ENCODE data around the gene ALAD.
"Not testable (repeated sequence)": the region's sequence is repeated elsewhere in the genome, so short reads cannot be mapped to it uniquely, and the experiment has no call there.

Gene ALAD

DNA sequence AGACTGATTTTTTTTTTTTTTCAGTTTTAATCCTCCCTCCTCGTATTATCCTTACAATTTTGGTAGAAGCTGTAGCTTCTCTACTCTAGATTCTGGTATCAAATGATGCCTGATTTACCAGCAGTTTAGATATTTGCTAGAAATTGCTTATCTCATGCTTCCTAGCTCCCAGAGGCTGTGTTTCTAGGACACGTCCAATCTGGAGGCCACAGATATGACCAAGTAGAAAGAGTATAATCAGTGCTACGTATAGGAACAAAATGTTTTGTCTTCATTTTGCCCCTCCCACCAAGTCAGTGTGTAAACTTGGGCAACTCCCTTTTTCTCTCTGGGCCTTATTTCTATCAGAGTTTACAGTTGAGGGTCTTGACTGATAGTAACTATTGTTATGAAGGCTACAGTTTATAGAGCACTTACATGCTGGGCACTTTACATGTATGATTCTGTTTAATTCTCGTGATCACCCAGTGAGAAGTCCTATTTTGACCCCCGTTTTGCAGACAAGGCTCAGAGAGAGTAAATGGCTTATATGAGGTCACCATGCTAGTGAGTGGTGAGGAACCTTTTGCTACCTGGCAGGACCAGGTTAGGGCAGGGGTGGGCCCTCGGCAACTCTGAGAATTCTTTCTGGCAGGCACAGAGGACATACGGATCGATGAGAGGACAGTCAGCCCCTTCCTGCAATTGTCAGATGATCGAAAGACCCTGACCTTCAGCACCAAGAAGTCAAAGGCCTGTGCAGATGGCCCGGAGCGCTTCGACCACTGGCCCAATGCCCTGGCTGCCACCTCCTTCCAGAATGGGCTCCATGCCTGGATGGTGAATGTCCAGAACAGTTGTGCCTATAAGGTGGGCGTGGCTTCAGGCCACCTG is 31.9 kb downstream of the ALAD start:
- peaks cover 3% of the 10 kb centered on the region for H3K27me3 ChIP-seq (ENCODE audit: control insufficient read depth, insufficient read depth, low read length)
- no peak overlapping the region for H3K4me2 ChIP-seq (ENCODE audit: low read length)
- no peaks in the 10 kb centered on the region for H3K9me3 ChIP-seq (replicated peaks; ENCODE audit: low read length)
- H3K9ac ChIP-seq (ENCODE audit: low read depth, low read length) = no peak overlapping the region
- no peaks in the 10 kb centered on the region for H3K4me1 ChIP-seq (ENCODE audit: control insufficient read depth, insufficient read depth, low read length)
- H3K4me3 ChIP-seq (ENCODE audit: low read length) = no peak overlapping the region
- peaks cover 7% of the 10 kb centered on the region for H3K36me3 ChIP-seq (ENCODE audit: insufficient read depth, low read length)

DNA sequence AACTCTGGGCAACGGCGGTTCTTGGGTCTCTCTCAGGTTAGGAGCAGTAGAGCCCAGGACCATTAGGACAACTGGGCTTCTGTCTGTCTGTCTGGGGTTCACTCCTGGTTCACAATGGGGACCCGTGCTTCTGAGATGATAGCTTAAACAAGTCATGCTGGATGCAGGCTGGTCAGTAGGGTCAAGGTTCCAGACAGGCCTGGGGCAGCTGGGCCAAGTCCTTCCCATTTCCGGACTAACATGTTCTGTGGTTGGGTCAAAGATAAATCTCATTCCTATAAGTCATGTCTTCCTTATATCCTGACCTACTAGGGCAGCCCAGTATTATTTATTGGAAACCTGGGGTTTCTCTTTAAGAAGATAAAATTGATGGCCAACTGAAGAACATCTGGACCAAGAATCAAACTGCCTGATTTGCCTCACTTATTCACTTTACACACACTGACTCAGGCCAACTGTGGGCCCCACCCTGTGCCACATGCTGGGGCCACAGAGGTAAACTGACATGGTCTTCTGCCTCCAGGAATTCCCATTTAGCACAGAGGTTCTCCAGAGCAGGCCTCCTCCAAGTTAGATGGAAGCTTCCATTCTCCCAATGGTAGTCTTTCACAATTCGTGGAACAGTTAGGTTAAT is 32.6 kb downstream of the ALAD start:
- H3K4me2 ChIP-seq (ENCODE audit: low read length) = no peak overlapping the region
- no peak overlapping the region for H3K4me3 ChIP-seq (ENCODE audit: low read length)
- H3K36me3 ChIP-seq (ENCODE audit: insufficient read depth, low read length) = peaks cover under 1% of the 10 kb centered on the region
- no peak overlapping the region for H3K9ac ChIP-seq (ENCODE audit: low read depth, low read length)
- no peaks in the 10 kb centered on the region for H3K9me3 ChIP-seq (replicated peaks; ENCODE audit: low read length)
- no peaks in the 10 kb centered on the region for H3K4me1 ChIP-seq (ENCODE audit: control insufficient read depth, insufficient read depth, low read length)
- peaks cover 3% of the 10 kb centered on the region for H3K27me3 ChIP-seq (ENCODE audit: control insufficient read depth, insufficient read depth, low read length)

DNA sequence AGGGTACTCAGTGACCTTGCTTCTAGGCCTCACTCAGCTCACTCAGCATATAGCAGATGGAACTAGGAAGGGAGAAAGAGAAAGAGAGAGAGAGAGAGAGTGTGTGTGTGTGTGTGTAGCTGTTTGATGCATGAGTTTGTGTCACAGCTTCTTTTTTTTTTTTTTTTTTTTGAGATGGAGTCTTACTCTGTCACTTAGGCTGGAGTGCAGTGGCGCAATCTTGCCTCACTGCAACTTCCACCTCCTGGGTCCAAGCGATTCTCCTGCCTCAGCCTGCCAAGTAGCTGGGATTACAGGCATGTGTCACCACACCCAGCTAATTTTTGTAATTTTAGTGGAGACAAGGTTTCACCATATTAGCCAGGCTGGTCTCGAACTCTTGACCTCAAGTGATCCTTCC is 35.4 kb downstream of the ALAD start:
- not testable (repeated sequence) for H3K9me3 ChIP-seq (replicated peaks; ENCODE audit: low read length); H3K27me3 ChIP-seq (ENCODE audit: control insufficient read depth, insufficient read depth, low read length); H3K4me3 ChIP-seq (ENCODE audit: low read length); H3K4me2 ChIP-seq (ENCODE audit: low read length); H3K9ac ChIP-seq (ENCODE audit: low read depth, low read length); H3K36me3 ChIP-seq (ENCODE audit: insufficient read depth, low read length)
- H3K4me1 ChIP-seq (ENCODE audit: control insufficient read depth, insufficient read depth, low read length) = peaks cover 16% of the 10 kb centered on the region

DNA sequence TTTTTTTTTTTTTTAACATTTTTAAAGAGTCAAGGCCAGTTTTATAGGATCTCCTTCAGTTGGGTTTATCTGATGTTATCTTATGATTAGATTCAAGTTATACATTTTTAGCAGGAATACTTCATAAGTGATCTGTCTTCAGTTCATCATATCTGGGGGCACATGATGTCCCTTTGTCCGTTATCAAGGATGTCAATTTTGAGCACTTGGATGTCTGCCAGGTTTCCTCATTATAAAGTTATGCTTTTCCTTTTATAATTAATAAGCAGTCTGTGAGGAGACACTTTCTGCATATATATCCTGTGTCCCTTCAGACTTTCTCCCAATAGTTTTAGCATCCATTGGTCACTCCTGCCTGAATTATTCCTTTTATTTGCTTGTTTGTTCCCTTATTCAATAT is 36.1 kb downstream of the ALAD start:
- Histone ChIP-seq H3K36me3 (ENCODE audit: insufficient read depth, low read length) (no peaks in the 10 kb centered on the region), H3K4me3 (ENCODE audit: low read length) (no peak overlapping the region), H3K4me1 (ENCODE audit: control insufficient read depth, insufficient read depth, low read length) (peaks cover 16% of the 10 kb centered on the region), H3K27me3 (ENCODE audit: control insufficient read depth, insufficient read depth, low read length) (peaks cover 2% of the 10 kb centered on the region), H3K9ac (ENCODE audit: low read depth, low read length) (no peak overlapping the region), H3K4me2 (ENCODE audit: low read length) (no peak overlapping the region), H3K9me3 (replicated peaks; ENCODE audit: low read length) (no peaks in the 10 kb centered on the region)

DNA sequence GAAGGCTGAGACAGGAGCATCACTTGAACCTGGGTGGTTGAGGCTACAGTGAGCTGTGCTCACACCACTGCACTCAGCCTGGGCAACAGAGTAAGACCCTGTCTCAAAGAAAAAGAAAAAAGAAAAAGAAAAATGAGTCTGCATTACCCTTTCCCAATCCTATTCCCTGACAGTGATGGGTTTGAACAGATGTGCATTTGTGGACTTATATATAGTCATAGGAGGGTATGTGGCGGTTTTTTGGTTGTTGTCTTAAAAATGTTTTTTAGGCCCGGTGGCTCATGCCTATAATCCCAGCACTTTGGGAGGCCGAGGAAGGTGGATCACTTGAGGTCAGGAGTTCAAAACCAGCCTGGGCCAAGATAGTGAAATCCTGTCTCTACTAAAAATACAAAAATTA is 37.7 kb downstream of the ALAD start:
- peaks cover 16% of the 10 kb centered on the region for H3K4me1 ChIP-seq (ENCODE audit: control insufficient read depth, insufficient read depth, low read length)
- H3K9me3 ChIP-seq (replicated peaks; ENCODE audit: low read length) = no peaks in the 10 kb centered on the region
- no peak overlapping the region for H3K9ac ChIP-seq (ENCODE audit: low read depth, low read length)
- H3K4me2 ChIP-seq (ENCODE audit: low read length) = no peak overlapping the region
- H3K36me3 ChIP-seq (ENCODE audit: insufficient read depth, low read length) = no peaks in the 10 kb centered on the region
- no peak overlapping the region for H3K4me3 ChIP-seq (ENCODE audit: low read length)
- peaks cover 14% of the 10 kb centered on the region for H3K27me3 ChIP-seq (ENCODE audit: control insufficient read depth, insufficient read depth, low read length)

DNA sequence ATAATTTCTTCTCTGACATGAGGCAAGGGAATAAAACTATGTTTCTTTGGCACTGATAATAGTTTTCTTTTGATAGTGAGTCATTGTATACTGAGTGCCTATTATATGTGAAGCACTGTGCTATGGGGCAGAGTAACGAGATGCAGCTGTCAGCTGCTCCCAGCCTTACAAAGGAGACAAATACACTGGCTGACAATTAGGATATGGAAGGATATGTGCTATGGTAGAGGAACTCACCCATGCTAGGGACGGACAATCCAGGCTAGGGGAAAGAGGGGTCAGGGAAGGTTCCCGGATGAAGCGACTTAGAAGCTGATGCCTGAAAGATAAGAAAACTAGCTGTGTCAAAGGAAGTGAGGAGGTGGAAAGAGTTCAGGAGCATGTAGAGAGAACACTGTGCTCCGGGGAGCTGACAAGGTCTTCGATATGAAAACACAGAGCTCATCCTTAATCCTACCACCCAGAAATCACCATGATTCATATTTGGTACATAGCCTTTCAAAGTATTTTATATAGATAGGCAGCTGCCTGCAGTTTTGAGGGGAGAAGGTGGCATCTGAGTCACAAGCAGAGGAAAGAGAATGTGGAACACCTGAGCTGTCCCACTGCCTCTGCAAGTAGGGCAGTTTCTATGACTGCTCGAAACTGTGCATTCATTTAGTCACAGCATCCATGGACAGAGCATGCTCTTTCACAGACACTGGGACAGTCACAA is 39.6 kb downstream of the ALAD start:
- H3K4me2 ChIP-seq (ENCODE audit: low read length) = peak overlapping the region; percentile 39
- no peak overlapping the region for H3K9ac ChIP-seq (ENCODE audit: low read depth, low read length)
- H3K4me3 ChIP-seq (ENCODE audit: low read length) = no peak overlapping the region
- peaks cover 26% of the 10 kb centered on the region for H3K27me3 ChIP-seq (ENCODE audit: control insufficient read depth, insufficient read depth, low read length)
- no peaks in the 10 kb centered on the region for H3K36me3 ChIP-seq (ENCODE audit: insufficient read depth, low read length)
- peaks cover 16% of the 10 kb centered on the region for H3K4me1 ChIP-seq (ENCODE audit: control insufficient read depth, insufficient read depth, low read length)
- no peaks in the 10 kb centered on the region for H3K9me3 ChIP-seq (replicated peaks; ENCODE audit: low read length)

DNA sequence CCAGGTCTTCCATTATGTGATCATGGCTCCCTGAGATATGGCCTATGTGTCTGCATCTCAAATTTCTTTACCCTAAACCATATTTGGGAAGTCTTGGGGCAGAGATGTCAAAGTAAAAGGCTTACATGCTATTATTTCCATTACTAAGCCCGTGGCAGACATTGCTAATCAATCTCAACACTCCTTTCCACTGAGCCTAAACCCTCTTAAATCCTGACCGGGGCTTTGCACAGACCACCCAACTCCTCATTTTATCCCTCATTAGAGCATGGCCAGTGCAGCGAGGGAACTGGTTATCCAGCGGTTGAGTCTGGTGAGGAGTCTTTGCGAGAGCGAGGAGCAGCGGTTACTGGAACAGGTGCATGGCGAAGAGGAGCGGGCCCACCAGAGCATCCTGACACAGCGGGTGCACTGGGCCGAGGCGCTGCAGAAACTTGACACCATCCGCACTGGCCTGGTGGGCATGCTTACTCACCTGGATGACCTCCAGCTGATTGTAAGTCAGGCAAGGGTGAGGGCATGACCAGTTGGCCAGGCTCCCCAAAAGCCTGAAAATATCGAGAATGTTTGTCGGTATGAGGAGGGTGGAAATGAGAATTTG is 40.7 kb downstream of the ALAD start:
- no peaks in the 10 kb centered on the region for H3K36me3 ChIP-seq (ENCODE audit: insufficient read depth, low read length)
- H3K4me2 ChIP-seq (ENCODE audit: low read length) = no peak overlapping the region
- peaks cover 16% of the 10 kb centered on the region for H3K4me1 ChIP-seq (ENCODE audit: control insufficient read depth, insufficient read depth, low read length)
- peaks cover 32% of the 10 kb centered on the region for H3K27me3 ChIP-seq (ENCODE audit: control insufficient read depth, insufficient read depth, low read length)
- no peaks in the 10 kb centered on the region for H3K9me3 ChIP-seq (replicated peaks; ENCODE audit: low read length)
- H3K9ac ChIP-seq (ENCODE audit: low read depth, low read length) = no peak overlapping the region
- no peak overlapping the region for H3K4me3 ChIP-seq (ENCODE audit: low read length)

DNA sequence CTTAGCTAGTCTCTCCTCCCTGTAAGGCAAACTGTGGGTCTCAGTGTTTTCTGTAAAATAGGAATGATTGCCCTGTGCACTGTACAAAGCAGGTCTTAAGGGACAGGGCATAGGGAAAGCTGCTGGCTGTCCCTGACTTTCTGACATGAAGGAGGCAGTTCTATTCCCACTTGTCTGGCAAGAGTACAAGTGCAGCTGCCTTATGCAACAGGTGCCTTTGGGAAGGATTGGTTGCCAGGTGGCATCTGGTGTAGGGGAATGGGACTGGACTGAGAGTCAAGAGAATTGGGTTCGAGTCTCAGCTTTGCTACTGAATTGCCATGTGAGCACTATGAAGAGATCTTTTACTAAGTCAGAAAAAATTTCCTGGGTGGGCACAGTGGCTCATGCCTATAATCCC is 41.7 kb downstream of the ALAD start:
- no peaks in the 10 kb centered on the region for H3K36me3 ChIP-seq (ENCODE audit: insufficient read depth, low read length)
- H3K4me1 ChIP-seq (ENCODE audit: control insufficient read depth, insufficient read depth, low read length) = peaks cover 16% of the 10 kb centered on the region
- H3K9ac ChIP-seq (ENCODE audit: low read depth, low read length) = no peak overlapping the region
- no peak overlapping the region for H3K4me3 ChIP-seq (ENCODE audit: low read length)
- H3K27me3 ChIP-seq (ENCODE audit: control insufficient read depth, insufficient read depth, low read length) = peaks cover 40% of the 10 kb centered on the region
- H3K4me2 ChIP-seq (ENCODE audit: low read length) = no peak overlapping the region
- no peaks in the 10 kb centered on the region for H3K9me3 ChIP-seq (replicated peaks; ENCODE audit: low read length)

DNA sequence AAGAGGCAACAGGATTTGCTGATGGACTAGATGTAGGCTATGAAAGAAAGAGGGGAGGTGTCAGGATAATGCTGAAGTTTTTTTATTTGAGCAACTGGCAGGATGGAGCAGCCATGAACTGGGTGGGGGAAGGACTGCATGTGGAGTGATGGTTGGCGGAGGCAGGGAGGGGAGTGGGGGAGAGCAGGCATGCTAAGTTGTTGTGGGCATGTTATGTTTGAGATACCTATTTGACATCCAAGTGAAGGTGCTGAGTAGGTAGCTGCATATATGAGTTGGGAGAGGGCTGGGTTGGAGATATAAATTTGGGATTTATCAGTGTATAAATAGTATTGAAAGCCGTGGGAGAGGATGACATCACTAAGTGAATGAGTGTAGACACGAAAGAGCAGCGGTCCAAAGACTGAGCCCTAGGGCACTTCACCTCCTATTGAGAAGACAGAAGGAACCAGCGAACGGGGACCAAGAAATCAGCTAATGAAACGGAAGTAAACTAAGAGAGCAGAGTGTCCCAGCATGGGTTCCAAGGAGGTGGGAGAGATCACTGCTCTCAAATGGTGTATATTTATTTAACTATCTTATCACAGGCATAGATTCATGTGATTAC is 44.3 kb downstream of the ALAD start:
- H3K4me2 ChIP-seq (ENCODE audit: low read length) = no peak overlapping the region
- peaks cover 10% of the 10 kb centered on the region for H3K4me1 ChIP-seq (ENCODE audit: control insufficient read depth, insufficient read depth, low read length)
- H3K9me3 ChIP-seq (replicated peaks; ENCODE audit: low read length) = no peaks in the 10 kb centered on the region
- no peak overlapping the region for H3K9ac ChIP-seq (ENCODE audit: low read depth, low read length)
- H3K27me3 ChIP-seq (ENCODE audit: control insufficient read depth, insufficient read depth, low read length) = peaks cover 61% of the 10 kb centered on the region
- H3K36me3 ChIP-seq (ENCODE audit: insufficient read depth, low read length) = no peaks in the 10 kb centered on the region
- no peak overlapping the region for H3K4me3 ChIP-seq (ENCODE audit: low read length)

DNA sequence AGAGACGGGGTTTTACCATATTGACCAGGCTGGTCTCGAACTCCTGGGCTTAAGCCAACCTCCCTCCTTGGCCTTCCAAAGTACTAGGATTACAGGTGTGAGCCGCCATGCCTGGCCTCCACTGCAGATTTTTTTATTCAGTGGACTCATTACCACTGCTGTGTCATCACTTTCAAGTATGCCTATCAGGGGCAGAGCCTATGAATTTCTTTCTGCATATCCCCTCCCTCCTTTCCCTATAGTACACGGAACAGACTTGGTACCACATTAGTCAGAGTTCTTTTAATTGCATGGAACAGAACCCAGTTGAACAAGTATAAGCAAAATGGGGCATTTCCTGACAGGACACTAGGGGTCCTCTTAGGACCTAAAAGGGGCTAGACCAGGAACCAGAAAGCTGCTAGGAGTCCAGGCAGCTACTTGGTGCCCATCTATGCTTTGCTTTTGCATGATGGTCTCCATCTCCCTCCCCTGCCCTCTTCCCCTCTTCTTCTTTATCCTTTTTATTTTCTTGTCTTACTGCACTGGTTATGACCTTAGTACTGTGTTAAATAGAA is 46.0 kb downstream of the ALAD start:
- Histone ChIP-seq H3K4me2 (ENCODE audit: low read length) (no peak overlapping the region), H3K27me3 (ENCODE audit: control insufficient read depth, insufficient read depth, low read length) (peaks cover 76% of the 10 kb centered on the region)

DNA sequence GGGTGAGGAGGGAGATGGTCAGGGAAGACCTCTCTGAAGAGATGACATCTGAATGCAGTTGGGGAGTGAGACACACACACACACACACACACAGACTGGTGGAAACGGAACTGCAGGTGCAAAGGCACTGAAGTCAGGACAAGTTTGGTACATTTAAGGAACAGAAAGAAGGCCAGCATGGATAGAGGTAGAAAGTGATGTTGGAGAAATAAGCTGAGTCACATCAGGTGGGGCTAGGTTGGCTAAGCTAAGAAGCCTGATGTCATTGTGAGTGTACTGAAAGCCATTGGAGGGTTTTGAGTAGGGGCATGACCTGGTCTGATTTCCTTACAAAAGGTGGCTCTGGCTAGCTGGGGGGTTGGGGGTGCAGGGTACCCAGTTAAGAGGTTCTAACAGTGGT is 48.7 kb downstream of the ALAD start:
- Histone ChIP-seq H3K4me3 (ENCODE audit: low read length) (no peak overlapping the region), H3K4me2 (ENCODE audit: low read length) (no peak overlapping the region), H3K27me3 (ENCODE audit: control insufficient read depth, insufficient read depth, low read length) (peaks cover 84% of the 10 kb centered on the region), H3K36me3 (ENCODE audit: insufficient read depth, low read length) (no peaks in the 10 kb centered on the region), H3K9ac (ENCODE audit: low read depth, low read length) (no peak overlapping the region), H3K9me3 (replicated peaks; ENCODE audit: low read length) (no peaks in the 10 kb centered on the region), H3K4me1 (ENCODE audit: control insufficient read depth, insufficient read depth, low read length) (peaks cover 8% of the 10 kb centered on the region)

More for the DNA sequence above, 46.0 kb downstream of the ALAD start:
- H3K9me3 ChIP-seq (replicated peaks; ENCODE audit: low read length) = no peaks in the 10 kb centered on the region
- no peak overlapping the region for H3K4me3 ChIP-seq (ENCODE audit: low read length)
- no peaks in the 10 kb centered on the region for H3K36me3 ChIP-seq (ENCODE audit: insufficient read depth, low read length)
- peaks cover 2% of the 10 kb centered on the region for H3K4me1 ChIP-seq (ENCODE audit: control insufficient read depth, insufficient read depth, low read length)
- H3K9ac ChIP-seq (ENCODE audit: low read depth, low read length) = no peak overlapping the region
